ENCODE results near the gene OR2T8. TPM values are rescaled to one million over a fixed set of nuclear protein-coding genes. Genes with fewer than 3 reads are reported as not detected.

The OR2T8 gene
- total RNA-seq, 1 donor from 2014 or later, result not detected

DNA sequence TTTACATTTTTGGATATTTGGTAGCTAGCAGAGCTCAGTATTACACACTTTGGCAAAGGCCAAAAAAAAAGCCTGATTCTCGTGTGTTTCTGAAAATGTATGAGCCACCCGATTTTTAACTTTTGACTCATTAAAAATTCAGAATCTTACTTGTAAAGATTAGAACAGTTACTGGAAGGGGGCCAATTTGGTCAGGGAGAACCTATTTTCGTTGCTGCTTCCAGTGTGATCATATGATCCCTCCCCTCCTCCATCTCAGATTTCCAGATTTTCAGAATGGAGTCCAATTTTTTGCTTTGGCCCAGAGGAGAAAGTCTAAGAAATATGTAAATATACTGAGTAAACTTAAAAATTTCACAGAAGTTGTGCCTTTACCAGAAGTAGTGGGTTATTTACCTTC is 41.7 kb downstream of the OR2T8 start:
- no peaks in the 10 kb centered on the region for H3K36me3 ChIP-seq
- TF ChIP-seq, protein P1, sequence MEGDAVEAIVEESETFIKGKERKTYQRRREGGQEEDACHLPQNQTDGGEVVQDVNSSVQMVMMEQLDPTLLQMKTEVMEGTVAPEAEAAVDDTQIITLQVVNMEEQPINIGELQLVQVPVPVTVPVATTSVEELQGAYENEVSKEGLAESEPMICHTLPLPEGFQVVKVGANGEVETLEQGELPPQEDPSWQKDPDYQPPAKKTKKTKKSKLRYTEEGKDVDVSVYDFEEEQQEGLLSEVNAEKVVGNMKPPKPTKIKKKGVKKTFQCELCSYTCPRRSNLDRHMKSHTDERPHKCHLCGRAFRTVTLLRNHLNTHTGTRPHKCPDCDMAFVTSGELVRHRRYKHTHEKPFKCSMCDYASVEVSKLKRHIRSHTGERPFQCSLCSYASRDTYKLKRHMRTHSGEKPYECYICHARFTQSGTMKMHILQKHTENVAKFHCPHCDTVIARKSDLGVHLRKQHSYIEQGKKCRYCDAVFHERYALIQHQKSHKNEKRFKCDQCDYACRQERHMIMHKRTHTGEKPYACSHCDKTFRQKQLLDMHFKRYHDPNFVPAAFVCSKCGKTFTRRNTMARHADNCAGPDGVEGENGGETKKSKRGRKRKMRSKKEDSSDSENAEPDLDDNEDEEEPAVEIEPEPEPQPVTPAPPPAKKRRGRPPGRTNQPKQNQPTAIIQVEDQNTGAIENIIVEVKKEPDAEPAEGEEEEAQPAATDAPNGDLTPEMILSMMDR (IDR thresholded peaks at IDR 0.05), result no peak
- no peaks in the 10 kb centered on the region for H3K4me1 ChIP-seq
- intact Hi-C loops (cut with DNase I), result no loop called here
- no peak overlapping the region for H3K4me3 ChIP-seq
- ATAC-seq (no peak), DNase-seq (no peak)
- no peak overlapping the region for H3K27ac ChIP-seq
- no peaks in the 10 kb centered on the region for H3K27me3 ChIP-seq
- no peaks in the 10 kb centered on the region for H3K9me3 ChIP-seq

DNA sequence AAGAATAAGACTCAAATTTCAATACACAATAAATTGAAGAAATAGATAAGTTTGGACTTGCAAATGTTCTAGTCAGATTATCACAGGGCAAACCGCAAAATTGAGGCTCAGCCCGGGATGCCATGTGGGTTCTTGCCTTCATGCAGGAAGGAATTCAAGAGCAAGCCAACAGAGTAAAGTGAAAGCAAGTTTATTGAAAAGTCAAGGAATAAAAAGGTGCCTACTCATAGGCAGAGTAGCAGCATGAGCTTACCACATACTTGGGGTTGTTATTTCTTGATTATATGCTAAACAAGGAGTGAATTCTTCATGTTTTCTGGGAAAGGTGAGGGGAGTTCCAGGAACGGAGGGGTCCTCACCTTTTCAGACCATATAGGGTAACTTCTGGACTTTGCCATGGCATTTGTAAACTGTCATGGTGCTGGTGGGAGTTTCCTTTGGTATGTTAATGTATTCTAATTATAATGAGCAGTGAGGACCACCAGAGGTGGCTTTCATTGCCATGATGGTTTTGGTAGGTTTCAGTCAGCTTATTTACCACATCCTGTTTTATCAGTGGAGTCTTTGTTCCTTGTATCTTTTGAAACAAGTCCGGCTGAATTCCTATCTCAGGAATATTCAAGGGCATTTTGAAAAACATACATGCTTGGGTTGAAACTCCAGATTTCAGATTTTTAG is 43.0 kb downstream of the OR2T8 start:
- intact Hi-C loops (cut with DNase I), result no loop called here
- Histone ChIP-seq H3K36me3 (no peaks in the 10 kb centered on the region), H3K27ac (no peak overlapping the region), H3K4me1 (no peaks in the 10 kb centered on the region), H3K4me3 (no peak overlapping the region), H3K27me3 (no peaks in the 10 kb centered on the region), H3K9me3 (no peaks in the 10 kb centered on the region)
- ATAC-seq (no peak), DNase-seq (no peak)
- TF ChIP-seq, protein P1 (IDR thresholded peaks at IDR 0.05), result no peak

DNA sequence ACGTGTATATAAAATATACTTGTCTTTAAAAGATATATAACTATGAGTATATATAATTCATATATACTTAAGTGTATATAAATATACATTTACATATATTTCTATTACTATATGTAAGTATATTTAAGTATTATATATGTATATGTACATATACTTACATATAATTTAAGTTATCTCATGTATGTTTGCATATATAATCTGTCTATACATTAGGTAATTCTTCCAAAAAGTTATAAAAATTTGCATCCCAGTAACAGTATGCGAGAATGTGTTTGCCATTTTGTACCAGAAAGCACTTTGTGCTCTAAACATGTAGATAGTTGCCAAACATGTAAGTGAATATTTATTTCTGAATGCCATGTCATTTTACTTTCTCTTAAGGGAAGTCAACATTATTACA is 44.9 kb downstream of the OR2T8 start, which contains the start of gene OR2AK2:
OR2AK2 (plus strand) TSS at position 301 of the 400 bp plus-strand sequence. CDS start 144 bp downstream, outside the sequence.
- intact Hi-C loops (cut with DNase I), result no loop called here
- ATAC-seq, result no peak

DNA sequence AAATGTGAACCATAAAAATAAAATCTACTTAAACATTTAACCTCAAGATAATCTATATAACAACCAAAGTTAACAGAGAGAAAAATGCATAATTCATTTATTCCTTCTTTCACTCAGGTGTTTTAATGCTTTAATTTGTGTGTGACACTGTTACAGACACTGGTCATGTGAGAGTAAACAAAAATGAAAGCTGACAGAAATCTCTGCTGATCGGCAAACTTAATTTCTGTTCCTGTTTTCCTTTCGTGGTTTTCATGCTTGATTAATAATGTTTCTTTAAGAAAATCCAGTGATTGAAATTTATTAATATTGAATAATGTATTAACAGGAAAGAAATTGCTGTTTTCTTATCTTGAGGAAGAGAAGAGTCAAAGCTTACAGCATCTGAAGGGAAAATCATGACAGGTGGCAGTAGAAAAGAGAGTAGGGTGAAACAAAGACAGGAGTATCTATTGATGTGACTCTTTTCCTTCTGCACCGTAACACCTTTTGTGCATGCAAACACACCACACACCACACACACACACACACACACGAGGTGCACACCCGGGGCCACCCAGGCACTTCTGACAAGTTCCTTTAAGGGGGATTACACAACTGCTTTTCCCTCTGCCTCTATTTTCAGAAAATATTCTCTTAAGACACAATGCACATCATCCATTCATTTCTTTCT is 46.6 kb downstream of the OR2T8 start:
- TF ChIP-seq, protein P1 (IDR thresholded peaks at IDR 0.05), result no peak
- H3K36me3 ChIP-seq, result no peaks in the 10 kb centered on the region
- no peak overlapping the region for H3K4me3 ChIP-seq
- intact Hi-C loops (cut with DNase I), result no loop called here
- no peaks in the 10 kb centered on the region for H3K9me3 ChIP-seq
- DNase-seq, result no peak
- no peaks in the 10 kb centered on the region for H3K27me3 ChIP-seq
- no peak for ATAC-seq
- H3K27ac ChIP-seq, result no peak overlapping the region
- no peaks in the 10 kb centered on the region for H3K4me1 ChIP-seq

More for the DNA sequence above, 44.9 kb downstream of the OR2T8 start, which contains the start of gene OR2AK2:
- TF ChIP-seq, protein P1 (IDR thresholded peaks at IDR 0.05), result no peak
- H3K9me3 ChIP-seq, result no peaks in the 10 kb centered on the region
- no peaks in the 10 kb centered on the region for H3K4me1 ChIP-seq
- no peaks in the 10 kb centered on the region for H3K36me3 ChIP-seq
- DNase-seq, result no peak
- H3K27me3 ChIP-seq, result no peaks in the 10 kb centered on the region
- no peak within 1 kb of the TSS for H3K4me3 ChIP-seq
- H3K27ac ChIP-seq, result no peak within 1 kb of the TSS

Other genes starting within 250 kb of the OR2T8 start
- not detected for gene OR13G1, start 240.5 kb upstream of the OR2T8 start, total RNA-seq
- not detected for gene OR6F1, start 203.6 kb upstream of the OR2T8 start, total RNA-seq
- not detected for gene OR14K1, start 181.6 kb upstream of the OR2T8 start, total RNA-seq
- gene OR14A2, start 172.1 kb upstream of the OR2T8 start, total RNA-seq, result not detected
- not detected for gene OR1C1, start 159.7 kb upstream of the OR2T8 start, total RNA-seq
- gene OR14A16, start 96.1 kb upstream of the OR2T8 start, total RNA-seq, result not detected
- gene OR11L1, start 78.4 kb upstream of the OR2T8 start, total RNA-seq, result not detected
- 6.0 TPM for gene TRIM58, start 63.1 kb upstream of the OR2T8 start, total RNA-seq
- gene OR2W3, start 24.7 kb upstream of the OR2T8 start, total RNA-seq, result 1.6 TPM
- not detected for gene OR2AJ1, start 4.6 kb downstream of the OR2T8 start, total RNA-seq
- not detected for gene OR2L8, start 28.6 kb downstream of the OR2T8 start, total RNA-seq
- not detected for gene OR2AK2, start 45.0 kb downstream of the OR2T8 start, total RNA-seq
- not detected for gene OR2L5, start 93.4 kb downstream of the OR2T8 start, total RNA-seq
- 0.14 TPM for gene OR2L2, start 109.8 kb downstream of the OR2T8 start, total RNA-seq
- not detected for gene OR2L3, start 126.6 kb downstream of the OR2T8 start, total RNA-seq
- not detected for gene OR2L13, start 174.9 kb downstream of the OR2T8 start, total RNA-seq
- gene OR2M5, start 224.9 kb downstream of the OR2T8 start, total RNA-seq, result not detected

Data from upper lobe of right lung (tissue), 1 donor.